Neural crest cell (in vitro differentiated cells): ENCODE data around the gene PANK4. TPM values are rescaled to one million over a fixed set of nuclear protein-coding genes. Genes with fewer than 3 reads are reported as not detected.

ENCODE experiments used
- DNase-seq: peaks from one replicate; pipeline ENCODE4 v3.0.0; 2021; ENCODE audit warnings: low read depth, mixed read lengths, low spot score
- H3K27ac Mint-ChIP-seq: one replicate; pipeline ENCODE4 v1.8.0; 2021; ENCODE audit warnings: mild to moderate bottlenecking, mixed read lengths; ENCODE audit not compliant: unreplicated experiment
- H3K27me3 Mint-ChIP-seq: 2 replicates; pipeline ENCODE4 v1.8.0; 2021; ENCODE audit warnings: low read depth, mild to moderate bottlenecking, mixed read lengths
- H3K36me3 Mint-ChIP-seq: 2 replicates; pipeline ENCODE4 v1.8.0; 2021; ENCODE audit warnings: low read depth, mild to moderate bottlenecking, mixed read lengths
- H3K4me1 Mint-ChIP-seq: 2 replicates; pipeline ENCODE4 v1.8.0; 2021; ENCODE audit warnings: mixed read lengths
- H3K4me3 Mint-ChIP-seq: one replicate; pipeline ENCODE4 v1.8.0; 2021; ENCODE audit warnings: mild to moderate bottlenecking, mixed read lengths
- H3K9me3 Mint-ChIP-seq: 2 replicates; pipeline ENCODE4 v1.8.0; 2021; ENCODE audit warnings: mixed read lengths
- CTCF ChIP-seq: fragments of 200-600 bp; sonication (generic); conservative IDR thresholded peaks from 2 replicates; pipeline ENCODE4 v1.5.0; 2021; ENCODE audit warnings: antibody characterized with exemption, mild to moderate bottlenecking
- total RNA-seq: library from RNA; stranded (reverse); gene quantifications from 2 replicates; pipeline ENCODE4 v1.2.1, GENCODE V29; 2021

PANK4 gene
- total RNA-seq, 1 donor from 2014 or later: 65.5 TPM

- H3K4me1 Mint-ChIP-seq: peaks cover 3% of the 10 kb centered on the region
- no peak overlapping the region for H3K27ac Mint-ChIP-seq
- H3K36me3 Mint-ChIP-seq: no peaks in the 10 kb centered on the region
- no peak for DNase-seq
- no peaks in the 10 kb centered on the region for H3K9me3 Mint-ChIP-seq
- H3K4me3 Mint-ChIP-seq: no peak overlapping the region
- TF ChIP-seq CTCF: no peak
- peaks cover 11% of the 10 kb centered on the region for H3K27me3 Mint-ChIP-seq
Measured at GRCh38 chr1:2469103-2469940, 57.1 kb downstream of the PANK4 start.

GRCh38 chr1:2468540-2468939 lies 57.9 kb downstream of the PANK4 start:
- no peaks in the 10 kb centered on the region for H3K9me3 Mint-ChIP-seq
- no peaks in the 10 kb centered on the region for H3K36me3 Mint-ChIP-seq
- H3K27me3 Mint-ChIP-seq: peaks cover 13% of the 10 kb centered on the region
- H3K27ac Mint-ChIP-seq: no peak overlapping the region
- no peak for DNase-seq
- H3K4me3 Mint-ChIP-seq: no peak overlapping the region
- TF ChIP-seq CTCF: no peak
- H3K4me1 Mint-ChIP-seq: peaks cover 3% of the 10 kb centered on the region

- Mint-ChIP-seq H3K4me3 (no peak overlapping the region), H3K9me3 (no peaks in the 10 kb centered on the region), H3K4me1 (peaks cover 4% of the 10 kb centered on the region), H3K27me3 (peaks cover 14% of the 10 kb centered on the region), H3K27ac (no peak overlapping the region), H3K36me3 (no peaks in the 10 kb centered on the region)
- DNase-seq: peak; percentile 65
- no peak for TF ChIP-seq CTCF
Measured at GRCh38 chr1:2468041-2468472, 58.3 kb downstream of the PANK4 start.

GRCh38 chr1:2466958-2467554 lies 59.3 kb downstream of the PANK4 start:
- Mint-ChIP-seq H3K4me3 (no peak overlapping the region), H3K27me3 (peaks cover 19% of the 10 kb centered on the region), H3K4me1 (peaks cover 9% of the 10 kb centered on the region), H3K9me3 (no peaks in the 10 kb centered on the region), H3K36me3 (no peaks in the 10 kb centered on the region), H3K27ac (no peak overlapping the region)
- DNase-seq: peak; percentile 41
- no peak for TF ChIP-seq CTCF

- H3K4me3 Mint-ChIP-seq: no peak overlapping the region
- no peaks in the 10 kb centered on the region for H3K36me3 Mint-ChIP-seq
- peaks cover 9% of the 10 kb centered on the region for H3K4me1 Mint-ChIP-seq
- peaks cover 19% of the 10 kb centered on the region for H3K27me3 Mint-ChIP-seq
- DNase-seq: no peak
- no peak for TF ChIP-seq CTCF
- no peak overlapping the region for H3K27ac Mint-ChIP-seq
- H3K9me3 Mint-ChIP-seq: no peaks in the 10 kb centered on the region
Measured at GRCh38 chr1:2466270-2466665, 60.1 kb downstream of the PANK4 start.
